IPS DF 19.7 (cell line): ENCODE data around the gene ACTG1.
"Not testable (repeated sequence)": the region's sequence is repeated elsewhere in the genome, so short reads cannot be mapped to it uniquely, and the experiment has no call there.

Source experiments
- DNase-seq: peaks from one replicate; pipeline ENCODE4 v3.0.0-alpha.2; 2013; ENCODE audit warnings: low read depth, low spot score

ACTG1 gene

GRCh38 chr17:81533339-81534141 lies 20.9 kb upstream of the ACTG1 start:
- DNase-seq, result no peak

DNA sequence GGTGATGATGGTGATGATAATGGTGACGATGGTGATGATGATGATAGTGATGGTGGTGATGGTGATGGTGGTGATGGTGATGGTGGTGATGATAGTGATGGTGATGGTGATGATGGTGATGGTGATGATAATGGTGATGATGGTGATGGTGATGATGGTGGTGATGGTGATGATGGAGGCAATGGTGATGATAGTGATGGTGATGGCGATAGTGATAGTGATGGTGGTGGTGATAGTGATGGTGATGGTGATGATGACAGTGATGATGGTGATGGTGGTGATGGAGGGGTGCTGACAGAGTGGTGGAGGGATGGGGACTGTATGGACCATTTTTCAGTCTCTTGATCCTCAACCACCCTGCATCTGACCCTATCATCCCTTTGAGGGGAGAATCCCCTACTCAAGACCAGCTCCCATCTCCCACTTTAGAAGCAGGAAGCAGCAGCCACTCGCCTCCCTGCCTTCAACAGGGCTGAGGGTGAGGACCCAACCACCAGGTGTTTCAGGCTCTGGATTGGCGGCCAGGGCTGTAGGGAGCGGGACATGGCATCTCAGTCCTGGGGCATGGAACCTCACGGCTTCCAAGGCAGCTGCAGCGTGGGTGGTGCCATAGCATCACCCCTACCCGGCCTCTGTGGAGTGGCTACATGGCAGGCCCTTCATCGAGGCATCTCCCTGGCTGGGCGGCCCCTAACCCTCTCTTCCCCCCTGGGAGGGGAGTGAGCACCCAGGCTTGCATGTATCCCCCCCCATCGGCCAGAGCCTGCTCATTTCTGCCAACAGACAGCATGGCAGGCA lies 20.1 kb upstream of the ACTG1 start:
- DNase-seq, result no peak

- not testable (repeated sequence) for DNase-seq
Observed at GRCh38 chr17:81531998-81532404, 19.4 kb upstream of the ACTG1 start.

DNA sequence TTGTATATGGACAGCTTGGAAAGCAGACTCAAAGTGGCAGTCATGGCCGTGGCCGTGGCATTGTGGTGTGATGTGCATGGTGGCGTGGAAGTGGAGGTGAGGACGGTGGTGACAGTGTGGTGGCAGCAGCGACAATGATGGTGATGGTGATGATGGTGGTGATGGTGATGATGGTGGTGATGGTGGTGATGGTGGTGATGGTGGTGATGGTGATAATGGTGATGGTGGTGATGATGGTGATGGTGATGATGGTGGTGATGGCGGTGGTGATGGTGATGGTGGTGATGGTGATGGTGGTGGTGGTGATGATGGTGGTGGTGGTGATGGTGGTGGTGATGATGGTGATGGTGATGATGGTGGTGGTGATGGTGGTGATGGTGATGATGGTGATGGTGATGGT lies 18.4 kb upstream of the ACTG1 start:
- not testable (repeated sequence) for DNase-seq

- no peak for DNase-seq
Observed at GRCh38 chr17:81529437-81529803, 16.8 kb upstream of the ACTG1 start.

DNA sequence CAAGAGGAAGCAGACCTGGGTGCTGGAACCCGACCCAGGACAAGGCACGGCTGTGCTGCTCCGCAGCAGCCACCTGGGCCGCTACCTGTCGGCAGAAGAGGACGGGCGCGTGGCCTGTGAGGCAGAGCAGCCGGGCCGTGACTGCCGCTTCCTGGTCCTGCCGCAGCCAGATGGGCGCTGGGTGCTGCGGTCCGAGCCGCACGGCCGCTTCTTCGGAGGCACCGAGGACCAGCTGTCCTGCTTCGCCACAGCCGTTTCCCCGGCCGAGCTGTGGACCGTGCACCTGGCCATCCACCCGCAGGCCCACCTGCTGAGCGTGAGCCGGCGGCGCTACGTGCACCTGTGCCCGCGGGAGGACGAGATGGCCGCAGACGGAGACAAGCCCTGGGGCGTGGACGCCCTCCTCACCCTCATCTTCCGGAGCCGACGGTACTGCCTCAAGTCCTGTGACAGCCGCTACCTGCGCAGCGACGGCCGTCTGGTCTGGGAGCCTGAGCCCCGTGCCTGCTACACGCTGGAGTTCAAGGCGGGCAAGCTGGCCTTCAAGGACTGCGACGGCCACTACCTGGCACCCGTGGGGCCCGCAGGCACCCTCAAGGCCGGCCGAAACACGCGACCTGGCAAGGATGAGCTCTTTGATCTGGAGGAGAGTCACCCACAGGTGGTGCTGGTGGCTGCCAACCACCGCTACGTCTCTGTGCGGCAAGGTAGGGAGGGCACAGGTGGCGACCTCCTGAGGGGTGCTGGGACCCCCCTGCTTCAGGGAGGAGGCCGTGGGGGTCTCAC lies 16.2 kb upstream of the ACTG1 start:
- no peak for DNase-seq

DNA sequence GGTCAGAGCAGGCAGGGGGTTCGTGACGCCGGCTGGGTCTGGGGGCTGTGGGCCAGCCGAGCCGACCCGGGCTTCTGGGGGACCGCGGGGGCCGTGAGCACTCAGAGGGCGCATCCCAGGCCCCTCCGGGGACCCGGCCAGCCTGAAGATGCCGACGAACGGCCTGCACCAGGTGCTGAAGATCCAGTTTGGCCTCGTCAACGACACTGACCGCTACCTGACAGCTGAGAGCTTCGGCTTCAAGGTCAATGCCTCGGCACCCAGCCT lies 15.7 kb upstream of the ACTG1 start:
- DNase-seq, result no peak

DNA sequence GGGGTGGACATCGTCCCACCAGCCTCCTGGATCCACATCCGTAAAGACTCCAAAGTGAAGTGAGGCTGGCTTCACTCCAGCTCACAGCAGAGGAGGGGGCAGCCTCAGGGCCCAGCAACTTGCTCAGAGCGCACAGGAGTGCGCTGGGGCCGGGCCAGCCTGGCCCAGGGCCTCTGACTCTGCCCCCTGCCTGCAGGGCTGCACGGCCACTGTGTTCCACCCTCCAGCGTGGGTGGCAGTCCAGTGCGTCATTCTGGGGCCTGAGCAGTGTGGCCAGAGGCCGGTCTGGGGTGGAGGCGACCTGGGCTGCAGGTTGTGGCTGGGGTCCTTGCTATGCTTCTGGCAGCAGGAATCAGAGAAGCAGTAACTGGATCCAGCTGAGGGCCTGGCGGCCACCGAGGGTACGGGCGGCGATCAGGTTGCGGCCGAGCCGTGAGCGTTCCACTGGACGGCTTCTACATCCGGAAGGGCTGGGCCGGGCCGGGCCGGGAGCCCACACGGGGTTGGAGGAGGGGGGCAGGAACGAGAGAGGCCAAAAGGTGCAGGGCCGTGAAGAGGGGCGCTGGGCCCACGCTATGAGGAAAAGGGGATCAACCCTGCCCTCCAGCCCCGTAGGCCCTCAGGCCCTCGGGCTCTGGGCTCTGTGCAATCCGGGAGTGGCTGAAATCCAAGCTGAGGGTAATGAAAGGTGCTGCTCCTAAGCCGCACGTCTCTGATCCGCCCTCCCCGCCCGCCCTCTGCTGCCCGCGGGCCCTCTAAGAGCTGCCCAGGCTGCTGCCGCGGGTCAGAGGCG lies 15.2 kb upstream of the ACTG1 start, which contains the start of gene FSCN2:
TSS of gene FSCN2 (plus strand) at position 787 of the 793 bp plus-strand sequence. CDS start 155 bp downstream, outside the sequence.
- DNase-seq, result no peak

GRCh38 chr17:81526662-81527571 lies 14.3 kb upstream of the ACTG1 start:
- DNase-seq, result no peak

DNA sequence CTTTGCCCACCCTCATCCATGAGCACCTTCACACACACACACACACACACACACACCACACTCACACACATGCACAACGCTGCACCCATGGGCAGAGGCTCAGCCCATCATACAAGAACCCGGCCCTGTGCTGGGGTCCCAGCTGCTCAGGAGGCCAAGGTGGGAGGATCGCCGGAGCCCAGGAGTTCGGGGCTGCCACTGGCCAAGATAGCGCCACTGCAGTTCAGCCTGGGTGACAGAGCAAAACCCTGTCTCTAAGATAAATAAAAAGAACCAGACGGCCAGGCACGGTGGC lies 12.2 kb upstream of the ACTG1 start:
- DNase-seq, result no peak

DNA sequence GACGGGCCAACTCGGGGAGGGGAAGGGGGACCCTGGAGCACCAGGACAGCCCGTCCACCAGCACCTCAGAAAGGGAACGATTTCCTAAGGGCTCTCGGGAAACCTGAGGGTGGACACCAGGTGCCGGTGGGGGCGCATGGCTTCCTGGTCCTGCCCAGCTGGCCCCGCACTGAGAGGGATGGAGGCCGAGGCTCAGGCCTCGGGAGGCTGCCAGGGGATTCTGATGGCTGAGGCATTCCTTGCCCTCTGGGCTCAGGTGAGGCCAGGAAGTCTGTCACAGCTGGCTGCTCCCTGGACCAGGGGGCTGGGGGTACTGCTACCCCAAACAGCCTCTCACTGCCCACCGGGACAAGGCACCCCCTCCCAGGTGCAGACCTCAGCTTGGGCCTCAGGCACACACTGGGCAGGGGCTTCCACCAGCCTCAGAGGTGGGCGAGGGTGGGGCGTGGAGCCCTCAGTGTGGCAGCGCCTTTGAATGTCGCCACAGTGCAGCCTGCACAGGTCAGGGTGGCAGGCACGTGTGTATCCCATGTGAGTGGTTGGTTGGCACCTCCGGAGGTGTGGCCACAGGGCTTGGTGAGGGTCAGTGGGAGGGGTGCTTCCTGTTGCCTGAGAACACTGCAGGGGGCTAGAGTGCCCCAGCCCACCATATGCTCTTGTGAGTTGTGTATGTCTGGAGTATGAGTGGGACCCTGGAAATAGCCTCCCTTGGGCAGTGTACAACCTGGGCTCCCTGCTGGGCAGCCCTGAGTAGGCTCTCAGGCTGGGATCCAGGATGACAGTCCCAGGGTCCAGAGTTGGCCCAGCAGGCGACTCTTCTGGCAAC lies 11.7 kb upstream of the ACTG1 start:
- no peak for DNase-seq

DNA sequence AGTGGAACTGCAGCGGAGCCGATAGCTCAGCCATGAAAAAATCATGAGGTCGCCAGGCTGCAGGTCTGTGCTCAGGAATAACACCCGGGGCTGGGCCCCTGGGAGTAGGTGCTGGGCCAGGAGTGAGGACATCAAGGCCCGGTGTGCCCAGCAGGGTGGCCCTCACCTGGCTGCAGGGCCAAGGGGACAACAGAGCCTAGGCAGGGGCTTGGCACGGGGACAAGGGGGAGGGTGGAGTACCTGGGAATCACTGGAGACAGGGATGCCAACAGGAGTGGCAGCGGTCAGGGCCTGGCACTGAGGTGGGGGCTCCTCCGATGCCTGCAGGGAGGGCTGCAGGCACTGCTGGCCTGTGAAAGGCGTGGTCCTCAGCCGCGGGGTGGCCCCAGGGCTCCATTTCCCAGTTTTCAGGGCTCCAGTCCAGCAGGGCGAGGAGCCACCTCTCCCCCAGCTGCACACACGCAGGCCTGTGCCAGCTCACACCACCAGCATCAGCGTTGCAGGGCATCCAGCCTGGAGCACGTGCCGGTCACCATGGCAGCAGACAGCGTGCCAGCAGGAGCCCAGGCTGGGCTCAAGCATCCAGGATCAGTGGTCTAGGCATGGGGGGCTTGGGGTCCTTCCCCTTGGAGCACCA lies 10.9 kb upstream of the ACTG1 start:
- no peak for DNase-seq

GRCh38 chr17:81522491-81523401 lies 10.1 kb upstream of the ACTG1 start:
- DNase-seq, result no peak

GRCh38 chr17:81520021-81520901 lies 7.7 kb upstream of the ACTG1 start:
- DNase-seq, result no peak

DNA sequence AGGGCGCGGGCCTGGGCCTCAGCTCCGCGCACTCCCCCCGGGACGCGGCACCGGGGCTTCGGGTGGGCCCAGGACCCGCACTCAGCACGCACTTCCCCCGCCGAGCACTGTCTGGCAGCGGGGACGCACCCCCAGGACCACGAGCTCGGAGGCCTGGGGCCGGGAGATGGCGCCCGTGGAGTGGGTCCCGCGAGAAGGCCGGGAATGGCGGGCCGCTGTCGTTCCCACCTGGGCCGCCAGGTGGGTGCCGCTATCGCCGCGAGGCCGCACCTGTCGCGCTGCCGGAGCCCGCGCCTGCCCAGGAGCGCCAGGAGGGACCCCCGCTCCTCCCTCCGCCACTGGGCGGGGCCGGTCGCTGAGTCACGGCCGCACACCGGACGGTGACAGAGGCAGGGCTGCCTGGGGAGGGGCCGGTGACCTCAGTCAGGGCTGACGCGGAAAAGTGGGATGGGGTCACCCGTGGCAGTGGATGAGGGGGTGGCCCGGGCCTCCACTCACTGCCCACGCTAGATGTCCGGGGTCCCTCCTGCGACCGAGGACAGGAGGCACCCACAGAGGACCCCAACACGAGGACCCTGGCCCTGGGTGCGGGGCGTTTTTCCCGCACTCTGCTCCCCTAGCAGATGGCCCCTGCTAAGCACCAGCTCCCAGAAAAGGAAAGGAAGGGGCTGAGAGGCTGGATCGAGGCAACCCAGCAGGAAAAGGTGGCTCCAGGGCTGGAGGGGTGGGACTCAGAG lies 6.9 kb upstream of the ACTG1 start:
- DNase-seq, result no peak

GRCh38 chr17:81518785-81519283 lies 6.2 kb upstream of the ACTG1 start:
- no peak for DNase-seq
